Fibroblast of mammary gland (primary cell): ENCODE results near the gene ICAM4.

ENCODE experiments used
- DNase-seq: peaks from one replicate; pipeline ENCODE4 v3.0.0-alpha.2; 2010; ENCODE audit warnings: low read depth
- H3K4me3 ChIP-seq: 2 replicates; pipeline ENCODE4 v1.5.1; 2011; ENCODE audit warnings: low read depth, mild to moderate bottlenecking, low read length, moderate library complexity; ENCODE audit not compliant: control insufficient read depth
- CTCF ChIP-seq: conservative IDR thresholded peaks from 2 replicates; pipeline ENCODE4 v1.5.1; 2011; ENCODE audit warnings: low read depth, low read length, inconsistent platforms; ENCODE audit not compliant: control insufficient read depth, insufficient read depth

Gene ICAM4

GRCh38 chr19:10295305-10295846 lies 8.6 kb downstream of the ICAM4 start:
- TF ChIP-seq CTCF = no peak
- DNase-seq = no peak
- no peak overlapping the region for H3K4me3 ChIP-seq

DNA sequence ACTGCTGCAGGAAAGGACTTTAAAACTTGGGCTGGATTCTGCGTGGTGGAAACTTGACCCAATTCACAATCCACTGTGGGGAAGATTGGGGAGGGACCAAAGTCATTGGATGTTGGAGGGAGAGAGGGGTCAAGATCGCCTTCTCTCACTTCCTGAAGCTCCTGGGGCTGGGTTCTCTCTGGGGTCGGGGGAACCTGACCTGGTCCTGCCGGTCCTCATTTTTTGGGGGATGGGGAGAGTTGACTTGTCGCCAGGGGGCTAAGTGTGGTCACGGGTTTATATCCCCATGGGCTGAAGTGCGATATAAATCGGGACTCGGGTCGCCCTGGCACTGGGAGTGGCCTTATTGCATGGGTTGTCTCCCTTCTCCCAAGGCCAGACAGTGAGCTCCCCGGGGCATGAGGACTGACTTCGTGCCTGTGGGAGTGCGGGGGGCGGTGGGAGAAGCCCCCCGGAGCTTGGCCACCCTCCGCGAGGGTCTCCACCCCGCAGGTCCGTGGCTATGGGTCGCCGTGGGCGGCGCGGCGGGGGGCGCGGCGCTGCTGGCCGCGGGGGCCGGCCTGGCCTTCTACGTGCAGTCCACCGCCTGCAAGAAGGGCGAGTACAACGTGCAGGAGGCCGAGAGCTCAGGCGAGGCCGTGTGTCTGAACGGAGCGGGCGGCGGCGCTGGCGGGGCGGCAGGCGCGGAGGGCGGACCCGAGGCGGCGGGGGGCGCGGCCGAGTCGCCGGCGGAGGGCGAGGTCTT lies 9.3 kb downstream of the ICAM4 start:
- DNase-seq = no peak
- H3K4me3 ChIP-seq = no peak overlapping the region
- TF ChIP-seq CTCF = no peak

DNA sequence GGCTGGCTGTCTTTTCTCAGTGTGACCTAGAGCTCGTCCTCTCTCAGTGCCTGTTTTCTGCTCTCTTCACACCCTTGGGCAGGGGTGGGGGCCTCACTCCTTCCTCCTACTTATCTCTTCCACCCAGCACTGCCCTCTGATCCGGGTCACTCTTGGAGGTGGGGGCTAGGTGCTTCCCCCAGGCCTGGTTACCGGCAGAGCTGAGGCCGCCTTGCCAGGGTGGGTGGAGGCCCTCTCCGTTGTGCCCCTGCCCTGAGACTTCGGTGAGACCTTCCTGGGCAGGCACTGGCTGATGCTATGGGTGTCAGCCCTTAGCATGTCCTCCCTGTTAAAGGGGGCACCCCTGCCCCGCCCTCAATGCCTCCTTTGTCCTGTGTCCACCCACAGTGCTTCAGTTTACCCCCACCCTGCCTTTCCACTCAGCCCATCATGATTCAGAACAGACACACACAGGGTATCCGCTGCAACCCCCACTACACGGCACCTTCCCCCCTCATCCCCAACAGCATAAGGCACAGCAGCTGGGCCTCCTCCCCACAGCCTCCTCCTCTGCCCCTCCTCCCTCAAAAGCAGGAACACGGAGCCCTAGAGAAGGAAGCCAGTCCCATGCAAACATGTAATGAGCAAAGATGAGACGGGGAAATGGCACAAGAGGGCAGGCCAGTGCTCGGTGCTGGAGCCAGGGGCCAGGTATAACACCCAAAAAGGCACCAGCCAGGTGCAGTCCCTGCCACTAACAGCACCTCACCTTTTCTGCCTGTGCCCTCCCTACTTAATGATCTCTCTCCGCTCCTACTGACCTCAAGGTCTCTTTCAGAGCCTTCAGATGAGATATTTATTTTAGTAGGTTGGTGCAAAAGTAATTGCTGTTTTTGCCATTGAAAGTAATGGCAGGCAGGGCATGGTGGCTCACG lies 13.0 kb downstream of the ICAM4 start:
- H3K4me3 ChIP-seq = no peak overlapping the region
- TF ChIP-seq CTCF = no peak
- DNase-seq = no peak

GRCh38 chr19:10305139-10305806 lies 18.5 kb downstream of the ICAM4 start:
- no peak for TF ChIP-seq CTCF
- DNase-seq = peak; percentile 60
- H3K4me3 ChIP-seq = no peak overlapping the region

DNA sequence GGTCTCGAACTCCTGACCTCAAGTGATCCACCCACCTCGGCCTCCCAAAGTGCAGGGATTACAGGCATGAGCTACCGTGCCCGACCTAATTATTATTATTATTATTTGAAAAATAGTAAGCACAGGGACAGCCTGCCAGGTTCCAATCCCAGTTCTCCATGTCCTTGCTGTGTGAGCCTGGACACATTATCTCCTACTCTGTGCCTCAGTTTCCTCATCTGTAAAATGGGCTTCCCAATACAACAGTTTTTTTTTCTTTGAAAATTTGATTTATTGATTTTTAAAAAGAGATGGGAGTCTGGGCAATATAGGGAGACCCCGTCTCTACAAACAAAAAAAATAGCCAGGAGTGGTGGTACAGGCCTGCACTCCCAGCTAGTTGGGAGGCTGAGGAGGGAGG lies 19.6 kb downstream of the ICAM4 start:
- DNase-seq = no peak
- no peak overlapping the region for H3K4me3 ChIP-seq
- TF ChIP-seq CTCF = no peak

DNA sequence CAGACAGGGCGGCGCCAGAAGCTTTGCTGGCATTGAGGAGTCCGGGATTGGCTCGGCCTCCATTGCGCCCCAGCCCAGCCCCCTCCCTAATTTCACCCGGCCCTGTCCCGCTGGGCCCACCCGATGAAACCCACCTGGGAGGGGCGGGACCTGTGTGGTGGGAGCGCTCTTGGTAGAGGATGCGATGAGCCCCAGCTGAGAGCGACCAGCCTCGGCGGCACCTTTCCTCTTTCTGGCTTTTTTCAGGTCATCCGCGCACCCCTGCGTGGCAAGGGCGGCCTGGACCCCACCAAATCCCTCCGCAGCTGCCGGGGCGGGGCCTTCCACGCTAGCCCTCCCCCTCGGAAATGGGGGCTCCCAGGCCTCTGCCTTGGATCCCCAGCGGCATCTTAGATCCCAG lies 22.7 kb downstream of the ICAM4 start, which contains the start of gene ZGLP1:
Gene ZGLP1, minus strand, starts transcription at position 393 of the 400 bp plus-strand sequence.
- H3K4me3 ChIP-seq = no peak within 1 kb of the TSS
- no peak for DNase-seq
- TF ChIP-seq CTCF = no peak
